Measurements from ENCODE around the gene PRORP.
"Not testable (repeated sequence)": the region's sequence is repeated elsewhere in the genome, so short reads cannot be mapped to it uniquely, and the experiment has no call there.

The PRORP gene

DNA sequence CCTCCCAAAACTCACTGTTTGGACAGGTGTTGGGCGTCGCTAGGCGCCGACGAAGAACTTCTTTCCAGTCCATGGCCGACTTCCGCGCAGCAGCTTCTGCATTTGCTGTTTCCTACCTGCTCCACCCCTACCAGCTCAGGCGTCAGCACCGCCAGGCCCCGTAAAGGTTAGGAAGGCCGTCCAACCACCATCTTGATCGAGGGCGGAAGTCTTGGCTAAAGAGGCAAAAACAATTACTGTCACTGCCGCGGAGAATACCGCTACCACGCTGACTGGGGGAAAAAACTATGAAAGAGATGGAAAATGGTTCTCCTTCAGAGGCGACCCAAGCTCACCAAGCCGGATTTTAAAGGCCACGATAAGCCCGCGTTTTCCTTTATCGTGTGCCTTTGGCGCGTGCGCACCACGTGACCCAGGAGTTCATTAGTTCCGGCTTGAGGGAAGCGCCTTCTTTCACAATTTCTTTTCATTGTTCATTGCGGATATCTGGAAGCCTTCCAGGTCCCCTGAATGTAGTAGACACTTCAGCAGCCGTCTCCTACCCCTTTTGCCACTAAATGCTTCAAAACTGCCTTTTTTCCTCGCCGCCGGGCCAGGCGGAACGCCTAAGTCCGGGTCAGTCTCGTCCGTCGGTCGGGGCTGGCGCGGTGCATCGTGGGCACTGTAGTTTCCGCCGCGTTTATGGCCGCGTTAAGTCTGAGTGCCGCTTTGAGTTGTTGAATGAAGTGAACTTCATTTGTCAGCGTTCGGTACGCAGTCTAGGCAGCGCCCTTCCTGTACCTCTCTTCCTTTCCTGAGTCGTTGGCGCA, at the start of gene PRORP, which contains the start of gene PPP2R3C:
PRORP (plus strand) TSS at position 666 of the 809 bp plus-strand sequence. CDS start 694 bp downstream, outside the sequence.
PPP2R3C (minus strand) TSS at position 104 of the 809 bp plus-strand sequence; CDS start at position 73, 31 bp downstream.
- DNase-seq: peak; percentile 63

DNA sequence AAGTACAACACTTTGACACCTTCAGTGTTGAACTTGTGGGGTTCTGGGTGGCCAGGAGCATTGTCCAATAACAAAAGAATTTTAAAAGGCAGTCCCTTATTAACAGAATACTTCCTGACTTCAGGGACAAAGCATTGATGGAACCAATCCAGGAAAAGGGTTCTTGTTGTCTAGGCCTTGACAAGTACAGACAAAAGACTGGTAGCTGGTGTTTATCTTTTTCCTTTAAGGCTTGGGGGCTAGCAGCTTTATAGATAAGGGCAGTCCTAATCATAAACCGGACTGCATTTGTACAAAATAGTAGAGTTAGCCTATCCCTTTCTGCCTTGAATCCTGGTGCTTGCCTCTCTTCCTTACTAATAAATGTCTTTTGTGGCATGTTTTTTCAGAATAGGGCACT, 48.9 kb upstream of the PRORP start:
- no peak for DNase-seq

DNA sequence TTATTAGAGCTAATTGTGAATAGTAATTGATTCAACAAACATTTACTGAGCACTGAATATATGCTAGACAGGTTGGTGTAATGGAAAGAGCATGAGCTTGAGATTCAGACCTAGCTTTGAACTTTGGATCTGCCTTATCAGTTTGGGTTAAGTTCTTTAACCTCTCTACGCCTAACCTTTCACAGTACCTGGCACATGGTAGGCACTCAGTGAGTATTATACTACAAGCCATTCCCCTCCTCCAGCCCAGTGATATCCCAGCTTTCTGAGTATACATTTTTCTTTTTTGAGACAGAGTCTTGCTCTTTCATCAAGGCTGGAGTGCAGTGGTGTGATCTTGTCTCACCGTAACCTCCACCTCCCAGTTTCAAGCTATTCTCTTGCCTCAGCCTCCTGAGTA, 44.3 kb upstream of the PRORP start:
- DNase-seq: no peak

DNA sequence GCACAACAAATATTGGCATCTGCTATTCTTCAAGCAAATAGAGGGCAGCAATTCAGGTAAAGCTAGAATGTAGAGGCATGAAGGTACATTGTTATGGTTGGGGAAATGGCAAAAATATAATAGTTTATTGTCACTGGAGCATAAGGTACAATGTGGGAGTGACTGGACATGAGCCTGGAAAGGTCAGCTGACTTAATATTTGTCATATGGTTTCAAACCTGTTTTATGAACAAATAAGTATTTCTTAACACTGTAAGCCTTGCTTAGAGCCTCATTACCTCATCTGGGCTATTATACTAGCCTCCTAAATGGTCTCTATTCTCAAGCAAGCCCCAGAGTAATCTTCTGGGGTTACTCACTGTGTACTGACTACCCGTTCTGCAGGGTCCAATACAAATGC, 42.6 kb upstream of the PRORP start:
- no peak for DNase-seq

DNA sequence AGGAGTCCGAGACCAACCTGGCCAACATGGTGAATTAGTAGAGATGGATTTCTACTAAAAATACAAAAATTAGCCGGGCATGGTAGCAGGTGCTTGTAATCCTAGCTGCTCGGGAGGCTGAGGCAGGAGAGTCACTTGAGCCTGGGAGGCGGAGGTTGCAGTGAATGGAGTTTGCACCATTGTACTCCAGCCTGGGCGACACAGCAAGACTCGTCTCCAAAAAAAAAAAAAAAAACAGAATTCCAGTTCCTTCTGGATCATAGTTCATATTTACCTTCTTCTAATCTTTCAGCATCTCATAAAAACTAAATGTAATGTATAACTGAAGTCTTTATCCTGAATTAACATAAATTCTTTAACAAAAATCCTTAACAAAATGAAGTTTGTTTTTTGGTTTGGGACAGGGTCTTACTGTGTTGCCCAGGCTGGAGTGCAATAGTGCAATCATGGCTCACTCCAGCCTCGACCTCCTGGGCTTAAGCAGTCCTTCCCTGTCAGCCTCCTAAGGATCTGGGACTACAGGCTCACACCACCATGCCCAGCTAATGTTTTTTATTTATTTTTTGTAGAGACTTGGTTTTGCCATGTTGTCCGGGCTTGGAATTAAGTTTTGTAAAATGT, 38.7 kb upstream of the PRORP start:
- no peak for DNase-seq

DNA sequence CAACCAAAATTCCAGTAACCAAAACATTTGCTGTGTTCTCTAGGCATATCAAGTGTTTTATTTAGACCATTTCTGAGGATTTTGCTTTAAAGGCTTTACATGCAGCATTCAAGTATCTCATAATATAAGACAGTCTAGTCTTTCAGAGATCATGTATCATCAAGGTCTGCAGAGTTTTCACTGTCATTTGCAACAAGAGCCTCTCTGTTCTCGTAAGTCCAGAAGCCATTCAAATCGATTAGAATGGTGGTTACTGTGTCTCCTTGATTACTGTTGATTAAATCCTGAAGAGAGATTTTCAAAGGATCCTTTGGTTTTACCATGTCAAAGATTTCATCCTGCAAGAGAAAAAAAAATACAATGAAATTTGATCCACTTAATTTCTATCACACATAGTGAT, 36.9 kb upstream of the PRORP start:
- no peak for DNase-seq

DNA sequence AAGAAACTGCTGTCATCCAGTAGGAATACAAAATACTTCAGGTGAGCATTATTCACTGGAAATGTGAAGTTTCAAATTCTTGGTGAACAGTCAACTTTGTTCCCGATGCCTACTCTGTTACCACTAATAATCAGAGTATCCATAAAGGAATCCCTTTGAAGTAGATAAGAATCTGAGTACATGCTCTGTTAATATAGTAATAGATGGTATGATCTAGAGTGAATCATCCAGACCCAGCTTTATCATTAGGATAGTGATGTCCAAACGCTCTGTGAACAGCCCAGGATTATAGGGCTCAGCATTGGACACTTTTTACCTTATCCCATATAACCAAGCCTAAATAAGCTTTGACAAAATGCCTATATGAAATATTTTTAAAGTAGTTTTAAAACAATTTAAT, 33.8 kb upstream of the PRORP start:
- no peak for DNase-seq

DNA sequence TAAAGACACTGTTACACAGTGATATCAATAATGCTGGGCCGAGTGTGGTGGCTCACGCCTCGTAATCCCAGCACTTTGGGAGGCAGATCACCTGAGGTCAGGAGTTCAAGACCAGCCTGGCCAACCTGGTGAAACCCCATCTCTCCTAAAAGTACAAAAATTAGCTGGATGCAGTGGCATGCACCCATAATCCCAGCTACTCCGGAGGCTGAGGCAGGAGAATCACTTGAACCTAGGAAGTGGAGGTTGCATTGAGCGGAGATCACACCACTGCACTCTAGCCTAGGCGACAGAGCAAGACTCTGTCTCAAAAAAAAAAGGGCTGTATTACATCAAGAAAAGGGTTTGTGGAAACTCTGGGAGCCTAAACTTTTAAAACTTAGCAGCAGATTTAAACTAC, 27.7 kb upstream of the PRORP start:
- not testable (repeated sequence) for DNase-seq

DNA sequence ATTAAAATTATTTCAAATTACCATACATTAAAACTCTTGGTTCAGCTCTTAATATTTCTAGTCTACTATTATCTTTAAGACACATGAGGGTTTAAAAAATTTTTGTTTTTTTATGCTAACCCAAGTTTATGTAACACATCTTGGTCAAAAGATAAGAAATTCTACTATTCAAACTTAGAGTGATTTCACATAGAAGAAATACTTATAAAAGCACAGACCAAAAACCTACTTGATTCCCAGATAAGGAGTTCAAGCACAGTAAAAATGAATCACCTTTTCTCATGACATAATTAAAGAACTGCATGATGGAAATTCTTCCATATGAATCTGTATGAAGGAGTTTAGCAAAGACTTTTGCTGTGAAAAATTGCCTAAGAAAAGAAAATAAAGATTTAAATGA, 14.5 kb upstream of the PRORP start:
- DNase-seq: no peak

DNA sequence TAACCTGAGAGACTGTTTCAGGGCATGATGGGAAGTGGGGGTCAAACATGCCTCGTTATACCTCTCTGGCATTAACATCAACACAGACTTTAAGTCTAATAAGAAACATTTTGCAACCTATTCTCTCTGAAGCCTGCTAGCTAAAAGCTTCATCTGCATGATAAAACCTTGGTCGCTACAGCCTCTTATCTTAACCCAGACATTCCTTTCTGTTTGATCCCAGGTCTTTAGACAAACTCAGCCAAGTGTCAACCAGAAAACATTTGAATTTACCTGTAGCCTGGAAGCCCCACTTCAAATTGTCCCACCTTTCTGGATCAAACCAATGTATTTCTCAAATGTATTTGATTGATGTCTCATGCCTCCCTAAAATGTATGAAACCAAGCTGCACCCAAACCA, 9.7 kb upstream of the PRORP start:
- DNase-seq: no peak

DNA sequence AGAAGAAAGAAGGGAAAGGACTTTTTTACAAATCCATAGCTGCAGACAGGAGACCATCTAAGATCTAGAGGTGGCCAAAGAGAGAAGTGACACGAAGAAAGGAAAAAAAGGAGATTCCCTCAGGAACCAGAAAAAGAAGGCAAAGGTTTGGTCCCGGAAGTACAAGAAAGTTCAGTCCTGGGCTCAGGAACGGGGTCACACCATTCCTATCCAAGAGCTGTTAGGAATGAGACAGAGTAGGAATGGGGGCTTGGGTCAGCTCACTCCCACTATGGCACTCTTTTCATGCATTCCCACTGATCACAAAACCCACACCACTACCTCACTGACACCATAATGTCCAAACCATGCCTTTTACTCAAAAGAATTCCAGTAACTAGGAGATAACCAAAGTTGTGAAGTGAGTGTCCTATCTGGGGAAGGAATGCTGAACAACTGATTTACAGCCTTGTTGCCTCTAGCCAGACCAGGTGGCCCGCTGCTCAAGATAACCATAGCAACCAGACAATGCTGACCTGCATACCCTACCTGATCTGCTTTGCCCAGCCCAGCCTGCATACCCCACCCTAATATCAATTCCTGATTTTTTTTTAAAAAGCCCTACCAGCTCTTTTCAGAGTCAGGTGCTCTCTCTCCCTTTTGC, 8.9 kb upstream of the PRORP start:
- no peak for DNase-seq

DNA sequence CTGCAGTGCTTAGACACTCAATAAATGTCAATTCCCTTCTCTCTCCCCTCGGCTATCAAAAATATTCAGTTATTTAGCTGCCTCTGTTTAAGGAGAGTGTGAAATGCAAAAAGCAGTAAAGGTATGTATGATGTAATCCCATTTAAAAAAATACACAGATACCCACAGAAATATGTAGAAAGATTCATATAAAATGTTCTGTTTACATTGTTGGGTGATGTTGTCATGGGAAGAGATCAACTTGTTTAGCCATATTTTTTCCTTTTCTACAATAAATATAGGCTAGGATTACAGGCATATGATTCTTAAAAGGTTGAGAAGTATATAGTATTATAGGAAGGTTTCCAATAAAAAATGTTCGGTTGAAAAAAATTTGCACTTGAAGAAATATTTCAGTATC, 8.3 kb upstream of the PRORP start:
- no peak for DNase-seq

DNA sequence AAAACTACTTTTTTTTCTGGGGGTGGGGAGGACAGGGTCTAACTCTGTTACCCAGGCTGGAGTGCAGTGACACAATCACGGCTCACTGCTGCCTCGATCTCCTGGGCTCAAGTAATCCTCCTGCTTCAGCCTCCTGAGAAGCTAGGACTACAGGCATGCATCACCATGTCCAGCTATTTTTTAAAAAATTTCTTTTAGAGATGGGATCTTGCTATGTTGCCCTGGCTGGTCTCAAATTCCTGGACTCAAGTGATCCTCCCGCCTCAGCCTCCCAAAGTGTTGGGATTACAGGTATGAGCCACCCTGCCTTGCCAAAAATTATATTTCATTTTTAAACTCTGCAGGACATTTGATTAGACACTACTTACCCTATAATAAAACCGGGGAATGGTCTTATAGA, 6.1 kb upstream of the PRORP start:
- DNase-seq: no peak

DNA sequence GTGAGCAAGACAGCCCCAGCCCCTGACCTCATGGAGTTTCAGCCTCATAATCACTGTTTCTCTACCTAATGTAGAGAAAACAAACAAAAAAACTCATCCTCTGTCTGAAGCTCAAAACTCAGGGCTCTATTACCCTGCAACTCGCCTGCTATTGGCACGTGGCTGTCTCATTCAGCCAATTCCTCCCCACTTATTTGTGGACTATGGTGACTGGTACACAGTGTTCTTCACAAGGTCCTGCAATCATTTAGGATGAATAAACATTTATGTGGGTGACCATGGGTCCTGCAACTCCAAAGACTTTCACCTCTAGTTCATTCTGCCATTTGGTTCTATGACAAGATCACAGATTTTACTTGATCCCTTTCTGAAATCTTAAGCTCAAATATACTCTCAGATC, 5.2 kb upstream of the PRORP start:
- DNase-seq: no peak

DNA sequence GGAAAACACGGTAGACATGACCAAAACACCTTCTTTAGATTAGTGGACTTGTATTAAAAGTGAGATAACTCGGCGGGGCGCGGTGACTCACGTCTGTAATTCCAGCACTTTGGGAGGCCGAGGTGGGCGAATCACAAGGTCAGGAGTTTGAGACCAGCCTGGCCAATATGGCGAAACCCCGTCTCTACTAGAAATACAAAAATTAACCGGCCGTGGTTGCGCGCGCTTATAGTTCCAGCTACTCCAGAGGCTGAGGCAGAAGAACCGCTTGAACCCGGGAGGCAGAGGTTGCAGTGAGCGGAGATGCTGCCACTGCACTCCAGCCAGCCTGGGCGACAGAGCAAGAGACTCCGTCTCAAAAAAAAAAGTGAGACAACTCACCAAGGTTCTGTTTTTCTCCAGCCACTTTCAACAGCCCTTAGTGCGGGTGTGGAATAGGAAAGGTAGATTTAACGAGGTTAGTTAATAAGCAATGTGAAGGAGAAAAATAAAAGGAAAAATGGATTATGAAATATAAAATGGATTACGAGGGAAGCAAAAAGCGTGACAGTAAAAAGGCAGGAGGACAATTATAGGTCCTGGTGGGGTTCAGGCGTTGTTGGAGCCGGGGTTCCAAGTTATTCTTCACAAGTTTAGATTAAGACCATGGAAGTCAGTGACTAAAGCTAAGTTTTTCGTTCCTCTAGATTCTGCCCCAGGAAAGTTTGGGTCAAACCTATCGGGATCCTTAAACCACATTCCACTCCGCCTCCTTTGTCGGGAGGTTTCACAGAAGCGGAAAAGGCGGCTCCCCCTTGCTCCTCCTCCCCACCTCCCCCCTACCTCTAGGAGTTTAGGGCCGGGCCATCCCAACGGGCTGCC, 1.1 kb upstream of the PRORP start:
- no peak for DNase-seq

DNA sequence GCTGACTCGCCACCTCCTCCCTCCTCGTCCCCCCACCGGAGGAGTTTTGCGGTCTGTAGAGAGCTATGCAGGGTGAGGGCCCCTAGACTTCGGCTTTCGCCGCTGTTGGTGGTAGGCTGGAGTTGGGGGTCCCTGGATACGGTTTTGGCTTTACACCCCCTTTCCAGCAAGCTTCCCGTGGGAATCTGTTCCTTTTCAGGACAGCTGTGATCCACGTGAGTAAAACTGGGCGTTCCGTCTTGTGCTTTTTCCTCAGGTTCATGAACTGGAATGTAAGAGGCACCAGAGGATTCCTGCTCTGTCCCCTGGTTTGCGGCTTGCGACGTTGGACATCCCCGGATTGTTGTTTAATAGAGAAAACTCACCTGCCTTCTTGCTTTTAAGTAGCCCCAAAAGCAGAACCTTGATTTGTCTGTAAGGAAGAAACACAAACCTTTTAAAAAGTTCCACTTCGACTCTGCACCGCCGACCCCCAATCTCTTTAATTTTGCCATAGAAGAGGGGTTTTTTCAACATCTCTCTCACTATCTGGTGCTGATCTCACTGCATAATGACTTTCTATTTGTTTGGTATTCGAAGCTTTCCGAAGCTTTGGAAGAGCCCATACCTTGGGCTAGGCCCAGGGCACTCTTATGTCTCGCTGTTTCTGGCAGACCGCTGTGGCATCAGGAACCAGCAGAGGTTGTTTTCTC, 490 bp downstream of the PRORP start:
- no peak for DNase-seq

DNA sequence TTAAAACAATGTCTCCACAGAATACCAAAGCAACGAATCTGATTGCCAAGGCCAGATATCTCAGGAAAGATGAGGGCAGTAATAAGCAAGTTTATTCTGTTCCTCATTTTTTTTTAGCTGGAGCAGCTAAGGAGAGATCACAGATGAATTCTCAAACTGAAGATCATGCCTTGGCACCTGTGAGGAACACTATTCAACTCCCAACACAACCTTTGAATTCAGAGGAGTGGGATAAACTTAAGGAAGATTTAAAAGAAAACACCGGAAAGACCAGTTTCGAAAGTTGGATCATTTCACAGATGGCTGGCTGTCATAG, 994 bp downstream of the PRORP start:
- DNase-seq: no peak

DNA sequence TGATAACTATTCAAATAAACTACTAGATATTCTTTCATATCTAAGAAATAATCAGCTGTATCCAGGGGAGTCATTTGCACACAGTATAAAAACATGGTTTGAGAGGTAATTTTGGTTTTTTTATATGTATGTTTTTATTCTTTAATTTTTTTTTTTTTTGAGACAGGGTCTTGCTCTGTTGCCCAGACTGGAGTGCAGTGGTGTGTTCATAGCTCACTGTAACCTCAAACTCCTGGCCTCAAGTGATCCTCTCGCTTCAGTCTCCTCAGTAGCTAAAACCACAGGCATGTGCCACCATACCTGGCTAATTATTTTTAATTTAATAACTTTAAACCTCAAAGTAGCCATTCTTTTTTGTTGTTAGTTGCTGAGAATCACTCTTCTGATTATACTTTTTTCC, 1.8 kb downstream of the PRORP start:
- no peak for DNase-seq

DNA sequence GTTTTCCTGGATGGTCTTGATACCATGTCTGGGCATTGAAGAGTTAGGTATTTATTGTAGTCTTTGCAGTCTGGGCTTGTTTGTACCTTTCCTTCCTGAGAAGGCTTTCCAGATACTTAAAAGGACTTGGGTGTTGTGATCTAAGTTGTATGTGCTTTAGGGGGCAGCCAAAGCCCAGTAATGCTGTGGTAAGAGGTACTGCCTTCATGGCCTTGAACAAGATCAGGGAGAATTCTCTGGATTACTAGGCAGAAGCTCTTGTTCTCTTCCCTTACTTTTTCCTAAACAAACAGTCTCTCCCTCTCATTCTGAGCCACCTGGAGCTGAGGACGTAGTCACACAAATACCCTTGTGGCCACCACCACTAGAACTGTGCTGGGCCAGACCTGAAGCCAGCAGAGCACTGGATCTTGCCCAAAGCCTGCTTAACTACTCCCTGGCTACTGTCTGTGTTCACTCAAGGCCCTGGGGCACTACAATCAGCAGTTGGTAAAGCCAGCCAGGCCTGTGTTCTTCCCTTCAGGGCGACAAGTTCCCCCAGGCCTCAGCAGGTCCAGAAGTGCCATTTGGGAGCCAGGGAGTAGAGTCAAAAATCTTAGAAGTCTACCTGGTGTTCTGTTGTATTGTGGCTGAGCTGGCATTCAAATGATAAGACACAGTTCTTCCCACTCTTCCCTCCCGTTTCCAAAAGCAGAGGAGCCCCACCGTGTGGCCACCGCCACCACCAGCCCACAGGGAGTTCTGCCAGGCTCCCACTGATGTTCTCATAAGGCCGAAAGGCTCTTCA, 11.4 kb downstream of the PRORP start:
- DNase-seq: no peak

DNA sequence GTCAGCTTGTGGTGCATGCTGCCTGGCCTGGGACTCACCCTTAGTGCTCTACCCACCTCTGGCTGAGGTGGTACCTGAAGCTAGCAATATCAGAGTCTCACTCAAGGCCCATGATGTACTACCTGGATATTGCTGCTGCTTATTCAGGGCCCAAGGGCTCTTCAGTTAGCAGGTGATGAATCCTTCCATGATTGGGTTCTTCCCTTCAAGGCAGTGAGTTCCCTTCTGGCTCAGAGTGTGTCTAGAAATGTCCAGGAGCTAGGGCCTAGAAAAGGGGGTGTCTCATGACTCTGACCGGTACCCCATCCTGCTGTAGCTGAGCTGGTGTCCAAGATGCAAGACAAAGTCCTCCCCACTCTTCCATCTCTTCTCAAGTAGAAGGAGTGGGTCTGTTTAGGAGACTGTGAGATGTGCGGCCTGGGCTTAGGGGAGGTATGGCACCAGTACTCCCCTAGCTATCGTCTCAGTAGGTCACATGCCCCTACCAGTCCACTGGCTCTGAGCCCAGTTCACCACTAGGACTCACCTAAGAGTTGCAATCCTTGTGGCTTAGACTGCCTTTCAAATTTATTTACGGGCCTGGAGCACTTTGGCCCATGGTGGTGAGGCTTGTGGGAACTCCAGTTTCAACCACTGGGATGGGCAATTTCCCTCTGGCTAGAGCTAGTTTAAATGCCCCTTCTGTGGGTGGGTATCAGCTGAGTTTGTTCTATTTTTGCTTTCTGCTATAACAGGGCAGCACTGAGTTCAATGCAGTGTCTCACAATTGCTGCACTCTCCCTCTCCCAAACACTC, 12.2 kb downstream of the PRORP start:
- DNase-seq: no peak

DNA sequence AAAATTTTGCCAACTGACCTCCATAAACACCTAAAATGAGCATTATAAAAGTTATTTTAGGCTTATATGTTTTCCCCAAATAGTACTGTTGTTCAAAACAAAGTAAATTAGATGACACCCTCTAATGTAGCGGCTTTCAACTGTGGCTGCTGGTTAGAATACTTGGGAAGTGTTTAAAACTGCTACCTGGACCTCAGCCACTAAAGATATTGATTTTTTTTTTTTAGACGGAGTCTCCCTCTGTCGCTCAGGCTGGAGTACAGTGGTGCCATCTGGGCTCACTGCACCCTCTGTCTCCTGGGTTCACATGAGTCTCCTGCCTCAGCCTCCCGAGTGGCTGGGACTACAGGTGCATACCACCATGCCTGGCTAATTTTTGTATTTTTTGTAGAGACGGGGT, 16.2 kb downstream of the PRORP start:
- DNase-seq: no peak
